ENCODE measurements around the gene SESN1.

SESN1 gene

DNA sequence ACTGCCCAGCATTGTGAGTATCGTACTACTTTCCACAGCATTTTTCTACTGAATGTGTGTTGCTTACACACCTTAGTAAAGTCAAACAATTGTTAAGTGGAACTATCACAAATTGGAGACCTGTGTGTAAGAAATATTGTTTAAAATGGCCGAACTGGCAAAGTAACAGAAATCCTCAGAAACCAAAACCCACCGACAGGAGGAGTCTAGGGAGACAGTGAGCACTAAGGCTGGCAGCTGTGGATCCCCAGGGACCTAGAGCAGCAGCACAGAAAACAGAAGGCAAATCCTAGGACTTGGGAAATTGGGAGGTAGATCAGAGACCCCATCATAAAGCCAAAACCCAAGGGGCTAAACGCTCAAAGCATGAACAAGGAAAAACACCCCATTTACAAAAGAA lies 69.9 kb downstream of the SESN1 start:
- no peak for DNase-seq

DNA sequence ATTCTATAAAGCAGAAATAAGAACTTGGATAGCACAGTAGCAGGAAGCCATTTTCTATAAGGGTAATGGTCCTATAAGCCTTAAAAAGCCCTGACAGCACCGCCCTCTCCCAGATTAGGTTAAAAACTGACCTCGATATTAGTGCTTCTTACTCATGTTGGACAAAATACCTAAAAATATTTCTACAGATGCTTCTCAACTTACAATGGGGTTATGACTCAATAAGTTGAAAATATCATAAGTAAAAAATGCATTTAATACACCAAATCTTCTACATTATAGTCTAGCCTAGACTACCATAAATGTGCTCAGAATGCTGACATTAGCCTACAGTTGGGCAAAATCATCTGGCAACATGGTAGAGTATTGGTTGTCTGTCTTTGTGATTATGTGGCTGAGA lies 70.3 kb downstream of the SESN1 start:
- no peak for DNase-seq

DNA sequence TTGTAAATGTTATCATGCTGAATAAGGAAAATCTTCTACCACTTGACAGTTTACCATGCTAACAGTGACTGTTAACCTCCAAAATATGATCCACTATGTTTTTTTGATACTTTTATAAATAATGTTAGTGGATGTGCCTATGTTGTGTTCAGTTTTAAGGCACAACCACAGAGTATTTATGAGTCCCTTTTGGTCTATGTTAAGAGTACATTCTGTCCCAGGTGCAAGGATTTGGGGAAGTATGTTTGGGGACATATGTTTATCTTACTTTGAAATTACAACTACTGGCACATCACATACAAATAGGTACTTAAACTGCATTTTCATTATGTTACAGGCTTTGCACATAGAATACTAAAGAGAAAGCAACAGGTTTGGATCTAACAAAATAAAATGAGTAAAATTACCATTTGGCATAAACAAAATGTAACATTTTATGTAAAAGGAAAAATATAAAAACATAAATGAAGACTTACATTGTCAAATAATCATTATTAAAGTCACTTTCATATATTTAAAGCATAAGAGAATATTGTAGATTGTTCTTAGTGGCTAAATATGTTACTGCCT lies 71.2 kb downstream of the SESN1 start:
- no peak for DNase-seq

DNA sequence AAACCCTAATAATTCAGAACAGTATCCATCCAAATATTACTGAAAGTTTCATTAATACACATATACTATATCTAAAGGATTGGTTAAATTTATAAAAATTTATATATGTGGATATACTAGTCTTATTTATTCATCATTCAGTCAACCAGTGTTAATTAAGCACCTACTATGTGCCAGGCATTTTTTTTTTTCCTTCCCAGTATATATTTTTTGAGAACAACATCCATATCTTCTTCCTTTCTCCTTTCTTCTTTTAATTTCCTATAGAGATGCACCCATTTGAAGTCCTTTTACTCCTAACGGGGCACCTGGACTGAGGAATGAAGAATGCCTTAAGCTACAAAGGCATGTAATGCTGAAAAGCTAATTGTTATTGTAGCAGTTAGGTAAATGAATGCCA lies 72.8 kb downstream of the SESN1 start:
- no peak for DNase-seq

DNA sequence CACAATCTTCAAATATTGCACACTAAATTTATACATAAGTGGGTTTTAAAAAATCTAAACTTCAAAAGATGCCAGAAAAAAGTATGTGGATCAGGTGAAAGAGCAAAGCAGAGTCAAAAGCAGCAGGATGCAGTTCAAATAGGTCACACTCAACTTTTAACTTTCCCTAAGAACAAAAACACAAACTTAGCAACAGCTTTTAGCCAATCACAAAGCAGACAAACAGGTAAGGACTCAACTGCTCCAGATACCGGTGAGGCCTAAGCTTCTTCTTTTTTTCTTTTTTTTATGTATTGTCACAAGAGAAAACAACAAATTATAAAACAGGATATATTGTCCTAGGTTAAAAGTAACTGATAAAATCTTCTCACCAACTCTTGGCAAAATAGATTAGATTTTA lies 74.7 kb downstream of the SESN1 start:
- no peak for DNase-seq

DNA sequence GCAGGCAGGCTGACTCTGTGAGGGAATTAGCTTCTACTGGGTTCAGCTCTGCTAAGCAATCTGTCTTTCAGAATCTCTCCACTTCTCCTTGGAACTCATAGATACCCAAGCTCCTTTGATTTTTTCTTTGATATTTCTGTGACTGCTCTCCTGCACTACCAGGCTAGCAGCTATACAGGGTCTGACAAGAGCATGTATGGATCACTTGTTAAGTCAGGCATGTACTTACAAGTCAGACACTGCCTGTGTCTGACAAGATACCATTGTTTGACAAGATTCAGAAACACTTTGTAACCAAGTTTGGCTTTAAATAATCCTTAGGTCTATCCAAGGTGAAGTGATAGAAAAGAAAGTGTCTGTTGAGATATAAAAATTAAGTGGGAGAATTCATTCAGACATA lies 79.5 kb downstream of the SESN1 start:
- no peak for DNase-seq

DNA sequence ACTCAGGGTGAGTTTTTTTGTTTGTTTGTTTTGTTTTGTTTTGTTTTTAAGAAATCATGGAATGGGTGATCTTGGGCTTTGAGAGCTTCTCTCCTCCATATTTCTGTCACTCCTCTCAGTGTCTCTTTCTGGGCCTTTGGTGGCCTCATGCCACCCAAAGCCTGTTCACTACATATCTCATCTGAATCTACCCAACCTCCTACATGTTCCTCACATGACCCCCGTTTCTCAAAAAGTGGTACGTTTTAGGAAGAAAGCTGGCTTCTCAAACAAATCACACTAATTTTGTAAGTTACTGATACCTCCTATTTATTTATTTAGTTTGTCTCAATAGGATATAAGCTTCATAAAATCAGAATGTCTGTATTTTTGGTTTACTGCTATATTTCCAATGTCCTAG lies 80.0 kb downstream of the SESN1 start:
- DNase-seq: no peak

DNA sequence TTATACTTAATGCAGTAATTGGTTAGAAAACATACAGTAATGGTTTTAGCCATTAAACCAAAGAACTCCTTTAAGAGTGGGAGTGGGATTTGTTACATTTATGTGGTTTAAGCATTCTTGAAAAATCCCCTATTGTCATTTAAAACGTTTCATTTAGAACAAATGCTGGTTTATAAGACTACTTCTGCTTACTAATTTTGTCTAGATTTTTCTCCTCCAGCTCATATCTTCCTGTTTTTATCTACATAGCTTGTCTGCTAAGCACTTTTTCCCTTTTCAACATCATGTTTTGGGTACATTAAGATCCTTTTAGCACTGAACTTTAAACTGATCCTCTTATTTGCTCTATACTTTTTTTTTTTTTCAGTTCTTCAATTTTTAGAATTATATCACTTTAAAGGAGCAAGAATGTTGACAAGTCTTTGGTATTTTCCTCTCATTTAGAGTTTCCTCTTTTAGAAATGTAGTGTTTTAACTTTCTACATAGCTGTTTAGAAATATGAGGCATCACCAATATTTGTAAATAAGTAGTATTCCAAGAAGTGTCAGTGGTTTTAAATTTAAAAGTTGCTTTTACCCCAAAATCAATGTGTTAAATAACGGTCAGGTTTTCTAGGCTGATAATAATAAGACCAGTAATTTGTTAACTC lies 80.9 kb downstream of the SESN1 start:
- DNase-seq: no peak

DNA sequence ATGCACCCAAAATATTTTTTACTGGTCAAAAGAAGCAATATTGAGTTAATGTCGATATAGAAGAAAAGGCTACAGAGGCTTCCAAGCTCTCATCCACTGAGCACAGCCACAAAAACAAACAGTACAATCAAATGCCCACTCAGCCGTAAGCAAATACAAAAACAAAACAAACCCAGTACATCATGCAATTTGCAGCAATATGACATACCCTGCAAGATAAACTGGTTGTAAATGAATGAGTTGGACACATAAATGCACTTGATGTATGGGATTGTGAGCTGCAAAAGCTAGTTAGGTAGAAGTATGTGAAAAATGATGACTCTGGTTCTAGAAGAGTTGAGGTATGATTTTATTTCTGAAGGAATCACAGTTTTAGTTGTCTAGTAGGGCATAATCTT lies 83.9 kb downstream of the SESN1 start:
- DNase-seq: no peak

DNA sequence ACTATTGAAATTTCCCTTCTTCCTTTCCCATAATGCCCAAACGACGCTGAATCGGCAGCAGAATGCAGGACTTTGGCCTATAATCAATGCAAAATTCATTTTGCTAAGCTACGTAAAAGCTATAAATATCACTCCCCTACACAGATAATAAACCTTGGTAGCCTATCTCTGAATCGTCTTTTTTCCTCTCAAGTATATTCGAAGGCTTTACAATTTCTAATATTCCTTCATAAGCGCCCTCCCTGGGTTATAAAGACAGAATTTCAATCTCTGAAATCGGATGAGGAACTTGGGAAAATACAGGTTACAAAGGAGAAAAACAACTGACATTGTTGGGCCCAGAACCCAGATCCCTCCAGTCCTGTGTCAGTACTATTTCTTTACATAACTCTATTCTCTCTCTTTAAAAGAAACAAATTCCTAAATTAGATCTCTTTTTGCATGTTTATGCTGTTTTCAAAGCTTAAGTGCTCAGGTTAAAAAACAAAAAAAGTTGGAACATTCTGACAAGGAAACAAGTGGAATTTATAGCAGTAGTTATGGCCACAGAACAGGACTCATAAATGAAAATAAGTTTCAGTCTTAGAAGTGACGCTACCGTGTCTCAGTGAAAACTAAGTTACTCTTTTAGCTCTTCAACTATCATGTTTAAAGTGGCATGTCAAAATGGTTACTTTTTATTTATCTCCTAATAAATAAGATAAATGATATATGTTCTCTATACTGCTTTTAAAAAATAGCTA lies 84.5 kb downstream of the SESN1 start:
- DNase-seq: no peak

DNA sequence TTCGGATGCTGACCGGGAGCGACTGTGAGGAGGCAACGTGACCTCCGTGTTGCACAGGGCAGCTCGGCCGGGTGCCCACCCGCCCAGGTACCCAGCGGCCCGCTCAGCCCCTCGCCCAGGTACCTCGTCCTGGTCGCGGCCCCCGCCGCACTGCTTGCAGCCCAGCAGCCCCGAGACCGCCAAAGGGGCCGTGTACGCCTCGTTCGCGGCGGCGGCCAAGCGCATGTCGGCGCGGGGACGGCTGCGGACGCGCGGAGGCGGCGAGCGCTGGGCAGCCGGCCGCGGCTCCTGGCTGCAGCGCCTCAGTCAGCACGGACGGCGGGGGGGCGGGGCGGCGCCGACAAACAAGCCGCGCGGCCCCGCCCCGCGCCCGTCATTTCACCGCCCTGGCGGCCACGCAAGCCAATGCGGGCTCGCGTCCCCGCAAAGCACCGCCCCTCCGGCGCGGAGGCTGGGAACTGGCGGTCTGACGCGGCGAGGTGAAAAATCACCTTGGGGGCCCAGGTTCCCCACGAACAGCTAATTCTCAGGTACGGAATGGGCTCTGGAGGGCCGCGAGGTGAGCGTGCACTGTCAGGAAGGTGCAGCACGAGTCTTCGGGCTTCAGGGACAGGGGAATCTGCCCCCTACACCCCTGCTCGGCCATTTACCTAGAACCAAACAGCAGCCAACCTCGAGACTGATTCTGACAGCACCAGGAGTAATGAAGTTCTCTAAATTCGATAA lies 85.2 kb downstream of the SESN1 start:
- no peak for DNase-seq

DNA sequence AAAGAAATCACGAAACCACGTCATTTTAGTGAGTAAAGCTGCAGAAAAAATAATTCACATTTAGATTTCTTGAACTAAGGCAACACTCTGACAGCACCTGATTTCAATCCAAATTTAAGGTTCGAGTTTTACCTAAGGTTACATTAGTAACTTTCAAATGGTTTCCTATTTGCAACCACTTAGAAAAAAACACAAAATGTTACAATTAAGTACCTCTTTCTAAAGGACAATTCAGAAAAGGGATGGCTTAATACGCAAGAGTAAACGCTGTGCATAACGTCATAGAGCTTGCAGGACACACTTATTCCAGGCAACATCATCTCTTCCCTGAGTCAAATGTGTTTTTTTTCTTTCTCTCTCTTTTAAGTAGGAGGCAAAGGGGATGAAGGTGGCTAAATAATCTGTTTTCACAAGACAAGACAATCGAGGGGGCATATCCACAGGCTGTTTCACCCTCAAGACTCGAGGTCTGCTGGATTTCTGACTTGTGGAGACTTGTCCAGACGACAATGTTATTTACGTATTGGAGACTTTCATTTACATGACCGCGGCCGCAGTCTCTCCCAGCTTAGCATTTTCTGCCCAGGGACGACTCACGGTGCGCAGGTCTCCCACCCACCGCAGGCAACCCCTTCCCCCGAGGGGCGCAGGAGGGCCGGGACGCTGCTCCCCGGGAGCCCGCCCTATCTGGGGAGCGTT lies 86.0 kb downstream of the SESN1 start:
- DNase-seq: no peak

DNA sequence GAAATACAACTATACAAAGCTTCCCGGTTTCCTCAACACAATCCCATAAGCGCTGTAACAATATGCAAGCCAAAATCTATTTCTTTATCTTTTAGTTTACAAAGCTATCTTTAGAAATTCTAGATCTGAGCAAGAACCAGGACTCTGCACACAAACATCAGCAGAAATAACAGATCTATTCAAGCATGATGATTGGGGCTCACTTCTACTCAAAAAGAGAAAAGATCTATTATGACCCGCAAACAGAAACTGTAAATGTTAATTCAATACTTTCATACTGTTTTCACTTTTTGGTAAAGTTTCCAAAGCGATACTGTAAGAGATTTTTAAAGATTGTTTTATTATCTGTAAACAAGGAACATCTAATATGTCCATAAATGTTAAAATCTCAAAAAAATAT lies 86.6 kb downstream of the SESN1 start:
- DNase-seq: no peak

DNA sequence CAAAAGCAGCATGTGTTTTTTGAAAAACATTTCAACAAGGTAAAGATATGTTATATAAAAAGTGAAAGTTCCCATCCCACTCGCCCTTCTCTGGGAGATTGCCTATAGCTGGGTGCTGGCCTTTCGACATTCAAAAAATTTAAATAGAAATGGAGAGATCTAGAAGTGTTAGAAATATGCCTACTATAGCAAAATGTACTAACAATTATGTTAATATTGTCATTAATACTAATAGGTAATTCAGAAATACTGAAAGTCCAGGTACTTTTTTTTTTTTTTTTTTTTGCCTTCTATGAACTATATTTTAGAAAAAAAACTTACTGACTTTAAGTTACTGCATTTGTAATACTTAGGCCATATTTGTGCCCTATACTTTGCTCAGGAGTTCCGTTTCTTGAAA lies 87.1 kb downstream of the SESN1 start:
- DNase-seq: no peak

DNA sequence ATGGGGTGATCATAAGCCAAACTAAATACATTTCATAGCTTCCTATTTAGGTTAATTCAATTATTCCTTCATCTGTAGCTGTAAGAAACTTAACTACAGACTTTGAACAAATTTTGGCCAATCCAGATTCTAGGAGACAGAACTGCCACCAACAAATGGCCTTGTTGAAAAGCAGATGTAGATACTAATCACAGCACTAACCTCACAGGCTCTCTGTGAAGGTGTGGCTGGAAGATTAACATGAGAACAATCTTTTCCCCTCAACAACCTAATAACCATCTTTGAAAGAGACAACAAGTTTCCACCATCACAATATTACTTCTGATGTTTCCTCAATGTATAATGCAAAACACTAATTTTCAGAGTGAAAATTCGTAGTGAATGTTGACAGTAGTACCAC lies 87.8 kb downstream of the SESN1 start:
- no peak for DNase-seq

DNA sequence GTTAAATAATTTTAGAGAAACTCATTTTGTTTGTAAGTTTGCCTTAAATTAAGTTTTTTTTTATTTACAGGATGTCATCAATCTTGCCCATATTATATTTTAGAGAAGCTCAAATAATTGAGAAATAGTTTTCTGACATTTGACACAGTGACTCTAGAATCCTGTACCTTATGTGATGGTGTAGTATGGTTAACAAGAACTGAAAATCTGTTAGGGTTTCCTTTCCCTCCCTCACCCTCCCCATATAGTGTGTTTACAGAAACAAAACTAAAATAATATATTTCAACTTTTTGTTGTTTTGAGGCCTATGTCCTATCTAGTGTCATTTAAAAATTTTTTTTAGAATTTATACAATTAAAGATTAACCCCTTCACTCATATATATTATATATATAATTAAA lies 91.8 kb downstream of the SESN1 start:
- no peak for DNase-seq

DNA sequence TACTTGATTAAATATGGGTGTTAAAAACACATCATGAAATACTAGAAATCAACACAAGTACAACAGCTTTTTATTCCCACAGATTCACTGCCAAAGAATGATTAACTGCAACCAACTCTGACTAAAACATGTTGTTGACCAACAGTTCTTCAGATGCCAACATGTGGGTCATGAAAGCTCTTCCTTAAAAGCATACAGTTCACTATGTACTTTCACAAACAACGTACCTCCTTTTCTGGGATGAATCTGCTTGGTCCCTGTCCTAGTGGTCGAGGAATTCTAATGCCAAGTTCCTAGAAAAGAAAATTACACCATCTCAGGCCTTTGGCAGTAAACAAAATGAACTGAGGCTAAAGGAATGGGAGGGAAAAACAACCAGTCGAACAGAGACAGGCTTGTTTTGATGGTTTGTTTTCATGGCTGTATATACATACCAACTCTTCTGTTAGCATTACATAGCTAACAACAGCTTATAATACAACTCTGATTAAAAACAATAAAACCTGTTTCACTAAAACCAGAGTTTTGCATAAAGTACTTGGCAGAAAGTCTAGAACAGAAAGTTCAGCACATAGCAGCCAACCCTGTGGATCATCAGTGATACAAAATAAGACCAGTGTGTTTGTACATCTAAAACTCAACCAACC lies 92.5 kb downstream of the SESN1 start:
- DNase-seq: no peak

DNA sequence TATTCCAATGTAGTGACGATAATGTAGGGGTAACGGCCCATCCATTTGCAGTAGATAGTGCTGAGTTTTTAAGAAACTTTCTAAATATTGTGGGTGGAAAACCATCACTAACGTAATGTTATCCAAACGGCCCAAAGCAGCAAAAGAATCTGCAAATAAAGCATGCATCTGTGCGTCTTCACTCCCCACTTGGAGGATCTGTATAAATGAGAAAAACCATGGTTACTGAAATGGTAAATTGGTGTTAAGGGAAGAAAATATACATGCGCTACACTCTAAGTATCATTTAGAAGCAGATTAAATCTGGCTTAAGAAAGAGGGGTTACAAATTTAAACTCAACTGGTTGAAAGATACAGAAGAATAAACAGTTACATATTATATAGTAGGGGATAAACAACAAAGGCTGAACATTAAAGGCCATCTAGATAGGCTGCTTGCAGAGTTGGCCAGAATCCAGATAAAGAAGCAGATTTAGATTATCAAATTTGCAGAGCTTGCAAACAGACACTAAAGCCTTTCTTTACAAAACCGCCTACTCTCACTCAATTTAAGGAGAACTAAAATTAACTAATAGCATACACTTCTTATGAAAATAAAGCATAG lies 93.3 kb downstream of the SESN1 start:
- DNase-seq: no peak

DNA sequence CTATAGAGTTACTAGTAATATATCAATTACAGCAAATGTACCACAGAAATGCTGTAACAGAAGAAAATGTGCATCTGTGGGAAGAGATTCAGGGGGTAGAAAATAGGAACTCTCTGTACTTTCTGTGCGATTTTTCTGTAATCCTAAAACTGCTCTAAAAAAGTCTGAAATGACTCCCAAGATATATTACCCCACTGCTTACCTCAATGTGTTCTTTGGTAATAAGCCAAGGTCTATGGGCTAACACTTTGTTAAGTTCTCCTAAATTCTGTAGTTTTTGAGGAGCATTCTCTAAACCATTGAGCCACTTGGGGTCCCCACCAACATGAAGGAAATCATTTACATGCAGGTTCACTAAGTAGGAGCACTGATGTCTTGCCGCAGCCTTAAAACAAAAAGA lies 94.4 kb downstream of the SESN1 start:
- DNase-seq: no peak

DNA sequence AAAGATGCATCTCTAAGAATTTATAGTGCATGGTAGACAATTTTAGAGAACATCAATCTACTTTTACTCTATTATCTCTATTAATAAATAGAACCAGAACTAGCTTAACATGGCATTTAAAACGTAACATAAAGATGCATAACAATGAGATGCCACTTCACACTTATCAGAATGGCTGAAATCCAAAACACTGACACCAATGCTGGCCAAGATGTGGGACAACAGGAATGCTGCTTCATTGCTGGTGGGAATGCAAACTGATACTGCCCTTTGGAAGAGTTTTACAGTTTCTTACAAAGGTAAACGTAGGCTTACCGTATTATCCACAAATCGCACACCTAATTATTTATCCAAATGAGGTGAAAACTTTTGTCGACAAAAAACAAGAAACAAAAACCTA lies 95.2 kb downstream of the SESN1 start:
- no peak for DNase-seq

DNA sequence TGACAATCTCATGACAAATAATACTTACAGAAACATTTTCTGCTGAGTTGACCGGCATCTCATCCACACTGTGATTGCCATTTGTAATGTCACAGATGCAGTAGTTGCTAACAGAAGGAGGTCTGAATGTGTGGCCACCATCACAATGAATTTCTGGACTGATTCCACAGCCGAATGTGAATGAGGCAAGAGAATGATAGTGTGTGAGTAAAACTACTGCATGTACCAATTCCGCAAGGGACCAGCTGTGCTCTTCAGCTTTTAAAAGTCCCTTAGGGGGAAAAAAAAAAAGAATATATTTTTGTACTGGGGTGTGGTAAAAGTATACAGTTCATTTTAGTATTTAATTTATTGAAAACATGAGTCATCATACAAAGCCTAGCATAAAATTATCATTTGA lies 96.2 kb downstream of the SESN1 start:
- no peak for DNase-seq

DNA sequence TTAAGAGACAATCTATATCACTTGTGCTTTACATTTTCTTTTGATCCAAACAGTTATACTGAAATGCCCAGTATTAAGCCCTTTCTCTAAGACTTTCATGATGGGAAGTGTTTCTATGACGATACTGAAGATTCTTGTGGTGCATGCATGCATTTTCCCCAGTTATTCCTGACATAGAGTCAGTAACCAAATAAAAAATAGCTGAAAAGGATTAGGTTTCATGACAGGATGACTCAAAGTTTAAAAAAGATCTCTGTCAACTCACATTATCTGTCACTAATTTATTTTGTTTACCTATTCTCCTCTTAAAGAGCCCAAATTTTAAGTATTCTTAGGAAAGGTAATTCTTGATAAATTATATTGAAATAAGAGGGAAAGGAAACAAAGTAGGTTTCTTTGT lies 98.4 kb downstream of the SESN1 start:
- DNase-seq: no peak

All from cortex of kidney (tissue), 1 donor.